Muscle of arm (tissue), 12 donors: Measurements from ENCODE around the gene C5orf63. TPM values are rescaled to one million over a fixed set of nuclear protein-coding genes. Genes with fewer than 3 reads are reported as not detected.
"Not testable (repeated sequence)": the region's sequence is repeated elsewhere in the genome, so short reads cannot be mapped to it uniquely, and the experiment has no call there.

Experiments used
- DNase-seq: peaks from one replicate; pipeline ENCODE4 v3.0.0-alpha.2; 2013
- polyA plus RNA-seq, 12 donors: library from polyadenylated mRNA; unstranded; fragments of 120-200 nt; gene quantifications; one replicate each; pipeline ENCODE4 v1.2.1, GENCODE V29; 2013; ENCODE audit not compliant: insufficient read length in 12 of 12

The C5orf63 gene
- polyA plus RNA-seq, 12 donors: 4.9 to 16.8 (median 8.3) TPM; not detected in 1

GRCh38 chr5:127077366-127077765 lies 4.1 kb upstream of the C5orf63 start:
- DNase-seq: no peak

DNA sequence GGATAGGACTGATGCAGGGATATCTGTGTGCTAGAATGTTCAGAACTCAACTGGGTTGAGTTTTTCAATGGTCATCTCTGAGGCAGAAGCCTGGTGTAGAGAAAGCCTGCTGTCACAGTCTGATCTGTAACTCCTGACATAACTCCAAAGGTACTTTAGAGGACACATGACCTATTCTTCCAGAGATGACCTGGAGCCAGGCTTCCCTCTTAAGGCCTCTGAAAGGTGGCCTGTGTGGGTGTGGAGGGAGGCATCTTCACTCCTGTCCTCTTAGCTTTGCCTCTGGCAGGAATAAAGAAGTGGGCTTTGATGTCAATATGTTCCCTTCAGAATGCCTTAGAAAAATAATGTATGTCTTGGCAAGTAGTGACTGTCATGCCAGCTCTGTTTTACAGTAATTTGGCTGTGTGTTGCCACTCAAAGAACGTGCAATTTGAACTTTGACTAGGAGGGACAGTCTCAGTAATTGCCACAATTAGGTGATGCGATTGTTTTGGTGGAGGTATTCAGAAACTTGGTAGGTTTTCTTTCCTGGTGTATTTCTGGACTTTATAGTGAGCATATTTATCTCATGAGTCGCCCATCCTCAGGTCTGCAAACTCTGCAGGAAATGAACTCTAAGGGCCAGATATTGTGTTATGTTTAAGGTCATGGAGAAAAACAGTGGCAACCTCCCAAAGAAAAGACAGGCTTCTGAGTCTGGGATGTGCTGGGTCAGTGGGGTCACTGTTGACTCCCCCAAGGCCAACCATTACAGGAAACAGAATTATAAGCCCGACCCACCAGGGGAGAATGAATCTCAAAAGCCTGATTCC lies 3.2 kb upstream of the C5orf63 start:
- no peak for DNase-seq

DNA sequence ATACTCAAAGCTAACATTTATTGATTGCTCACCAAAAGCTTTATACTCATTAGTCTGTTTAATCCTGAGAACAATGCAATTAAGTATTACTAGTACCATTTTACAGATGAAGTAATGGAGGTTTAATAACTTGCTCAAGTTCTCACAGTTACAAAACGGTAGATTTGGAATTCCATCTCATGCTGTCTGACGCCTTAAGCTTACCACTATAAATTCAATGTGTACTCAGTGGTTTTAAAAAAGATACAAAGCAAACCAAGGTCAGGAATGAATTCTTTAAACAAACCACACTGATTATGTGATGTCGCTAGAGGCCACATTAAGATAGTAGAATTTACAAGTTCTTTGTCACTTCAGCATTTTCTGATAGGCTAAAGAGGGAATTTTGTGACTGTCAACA lies 1.2 kb upstream of the C5orf63 start:
- no peak for DNase-seq

GRCh38 chr5:127070243-127070642 lies 3.1 kb downstream of the C5orf63 start:
- DNase-seq: no peak

DNA sequence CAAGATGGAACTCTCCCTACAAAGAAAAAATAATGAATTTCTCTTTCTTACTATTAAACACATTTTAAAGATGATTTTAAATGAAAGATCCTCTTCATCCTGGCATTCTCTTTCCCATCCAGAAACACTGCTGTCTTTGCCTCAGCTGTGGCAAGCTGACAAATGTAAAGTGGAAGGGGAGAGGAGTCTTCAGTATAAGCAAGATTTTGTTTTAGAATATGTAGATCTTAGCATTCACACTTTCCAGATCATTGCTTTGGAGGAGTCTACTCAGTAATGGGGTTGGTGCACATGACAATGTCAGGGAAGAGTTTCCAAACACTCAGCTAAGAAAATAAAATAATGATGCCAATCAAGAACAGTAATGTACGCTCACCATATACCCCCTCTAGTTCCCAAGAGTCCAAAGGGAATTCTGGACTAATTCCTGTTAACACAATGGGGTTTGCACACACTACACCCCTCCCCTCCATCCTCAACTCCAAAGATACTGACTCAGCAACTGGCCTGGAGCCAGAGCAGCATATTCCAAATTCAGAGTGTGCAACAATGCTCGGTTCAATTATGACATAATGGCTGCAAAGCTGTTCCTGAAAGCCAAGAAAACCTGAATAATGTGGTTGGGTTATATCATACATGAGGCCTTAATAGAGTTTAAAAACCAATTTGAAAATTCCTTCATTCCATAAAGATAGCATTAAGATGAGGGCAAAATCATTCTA lies 4.6 kb downstream of the C5orf63 start:
- DNase-seq: no peak

GRCh38 chr5:127066721-127067120 lies 6.6 kb downstream of the C5orf63 start:
- no peak for DNase-seq

DNA sequence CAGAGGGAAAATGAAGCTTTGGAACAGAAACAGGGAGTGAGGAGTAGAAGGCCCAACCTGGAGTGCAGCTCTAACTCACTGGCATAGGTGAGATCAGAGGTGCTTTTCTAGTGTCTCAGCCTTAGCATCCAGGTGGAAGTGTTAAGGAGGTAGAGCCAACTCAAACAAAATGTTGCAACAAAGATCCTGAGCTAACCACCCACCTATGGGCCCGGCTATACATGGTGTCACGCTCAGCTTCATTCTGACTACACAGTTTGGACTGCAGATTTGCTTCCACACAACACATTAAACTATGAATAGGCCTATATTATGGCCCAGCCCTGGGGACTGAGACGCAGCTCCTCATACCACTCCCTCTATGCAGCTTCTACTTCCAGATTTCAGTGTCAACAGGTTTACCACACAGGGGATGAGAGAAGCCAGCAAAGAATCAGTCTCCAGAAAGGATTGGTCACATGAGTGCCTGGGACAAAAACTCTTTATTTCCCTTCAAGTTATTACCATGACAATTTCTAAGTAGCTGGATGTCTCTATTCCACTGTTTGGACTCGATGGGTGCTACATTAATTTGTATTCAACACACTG lies 9.0 kb downstream of the C5orf63 start:
- no peak for DNase-seq

DNA sequence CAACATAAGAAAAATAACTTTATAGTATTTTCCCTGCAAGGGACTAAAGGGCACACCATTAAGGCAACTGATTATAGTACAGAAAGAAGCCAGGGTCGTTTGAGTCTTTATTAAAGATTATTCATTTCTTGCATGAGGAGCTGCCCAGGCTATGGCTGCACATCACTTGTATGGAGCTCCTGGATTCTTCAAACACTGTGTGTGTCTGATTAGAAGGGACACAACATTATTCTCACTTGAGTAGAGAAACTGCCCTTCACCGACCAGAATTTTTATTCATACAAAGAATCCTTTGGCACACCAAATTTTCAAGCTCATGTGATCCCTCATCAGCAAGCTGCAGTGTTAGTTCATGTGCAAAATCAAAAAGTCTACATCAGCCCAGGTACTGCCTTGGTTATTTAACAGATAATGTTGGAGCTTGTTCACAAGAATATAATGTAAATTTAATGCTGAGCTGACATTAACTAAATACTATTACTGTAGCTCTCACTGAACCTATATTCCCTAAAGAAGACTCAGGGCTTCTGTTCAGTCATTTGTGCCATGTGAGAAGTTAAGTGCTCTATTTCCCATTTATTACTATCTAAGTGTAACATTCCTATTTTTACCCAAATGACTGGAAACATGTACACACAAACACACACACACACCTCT lies 9.9 kb downstream of the C5orf63 start:
- no peak for DNase-seq

GRCh38 chr5:127061956-127062355 lies 11.3 kb downstream of the C5orf63 start:
- no peak for DNase-seq

- no peak for DNase-seq
These were observed 11.8 kb downstream of the C5orf63 start for GRCh38 chr5:127061537-127061936.

GRCh38 chr5:127060470-127060985 lies 12.8 kb downstream of the C5orf63 start:
- DNase-seq: no peak

- DNase-seq: no peak
These were observed 16.4 kb downstream of the C5orf63 start for GRCh38 chr5:127056896-127057295.

DNA sequence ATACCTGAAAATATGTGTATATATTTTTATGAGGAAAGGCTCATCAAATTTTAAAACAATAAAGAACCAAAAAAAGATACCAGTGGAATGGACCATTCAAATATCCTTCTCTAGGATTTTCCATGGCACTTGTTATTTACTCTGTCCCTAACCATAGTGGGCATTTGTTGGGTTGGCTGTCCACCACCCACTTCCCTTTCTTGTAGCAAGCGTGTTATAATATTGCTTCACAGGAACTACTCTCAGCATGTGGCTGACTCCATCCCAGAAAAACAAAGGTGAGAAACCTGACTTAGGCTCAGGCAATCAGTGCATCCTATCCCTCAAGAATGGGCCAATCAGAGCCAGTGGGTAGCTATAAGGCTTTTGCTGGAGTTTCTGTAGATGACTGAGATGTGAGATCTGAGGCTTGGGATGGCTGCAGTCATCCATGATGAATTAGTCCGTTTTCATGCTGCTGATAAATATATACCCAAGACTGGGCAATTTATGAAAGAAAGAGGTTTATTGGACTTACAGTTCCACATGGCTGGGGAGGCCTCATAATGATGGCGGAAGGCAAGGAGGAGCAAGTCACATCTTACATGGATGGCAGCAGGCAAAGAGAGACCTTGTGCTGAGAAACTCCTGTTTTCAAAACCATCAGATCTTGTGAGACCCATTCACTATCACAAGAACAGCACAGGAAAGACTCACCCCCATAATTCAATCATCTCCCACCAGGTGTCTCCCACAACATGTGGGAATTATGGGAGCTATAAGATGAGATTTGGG lies 17.2 kb downstream of the C5orf63 start:
- DNase-seq: no peak

DNA sequence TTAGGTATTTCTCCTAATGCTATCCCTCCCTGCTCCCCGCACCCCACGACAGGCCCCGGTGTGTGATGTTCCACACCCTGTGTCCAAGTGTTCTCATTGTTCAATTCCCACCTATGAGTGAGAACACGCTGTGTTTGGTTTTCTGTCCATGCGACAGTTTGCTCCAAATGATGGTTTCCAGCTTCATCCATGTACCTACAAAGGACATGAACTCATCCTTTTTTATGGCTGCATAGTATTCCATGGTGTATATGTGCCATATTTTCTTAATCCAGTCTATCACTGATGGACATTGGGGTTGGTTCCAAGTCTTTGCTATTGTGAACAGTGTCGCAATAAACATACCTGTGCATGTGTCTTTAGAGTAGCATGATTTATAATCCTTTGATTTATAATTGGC lies 19.8 kb downstream of the C5orf63 start:
- DNase-seq: not testable (repeated sequence)

DNA sequence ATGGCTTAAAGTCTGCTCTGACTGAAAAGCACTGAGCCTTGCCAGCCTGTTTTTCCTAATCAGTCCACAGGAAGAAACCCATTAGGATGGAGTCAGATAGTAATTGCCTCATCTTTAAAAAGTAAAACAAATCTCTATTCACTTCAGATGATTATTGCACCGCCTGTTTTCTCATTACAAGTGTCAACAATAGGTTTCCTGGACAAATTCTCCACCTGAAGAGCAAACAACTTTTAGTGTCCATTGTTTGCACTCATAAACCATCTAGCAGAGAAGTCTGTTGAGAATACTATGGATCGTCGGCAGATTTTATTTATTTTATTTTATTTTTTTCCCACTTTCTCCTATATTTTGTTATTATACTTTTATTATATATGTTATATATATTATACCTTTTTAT lies 20.3 kb downstream of the C5orf63 start:
- no peak for DNase-seq

DNA sequence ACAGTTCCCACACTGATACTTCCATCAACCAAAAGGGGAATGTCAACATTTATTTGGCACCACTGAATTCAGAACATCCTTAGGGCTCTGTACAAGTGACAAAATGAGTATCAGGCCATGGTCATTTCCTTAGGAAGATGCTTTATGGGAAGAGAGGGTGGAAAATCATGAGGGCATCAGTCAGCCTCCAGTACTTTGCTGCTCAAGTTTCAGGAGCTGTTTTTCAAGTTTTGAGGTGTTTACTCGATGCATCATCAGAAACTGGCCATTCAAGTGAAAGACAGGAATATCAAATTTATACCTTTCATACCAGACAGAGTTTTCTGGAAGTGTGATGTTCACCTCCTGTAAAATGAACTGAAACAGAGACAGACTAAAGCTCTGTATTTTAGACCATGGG lies 21.7 kb downstream of the C5orf63 start:
- no peak for DNase-seq

- no peak for DNase-seq
These were observed 26.8 kb downstream of the C5orf63 start for GRCh38 chr5:127046343-127047072.

DNA sequence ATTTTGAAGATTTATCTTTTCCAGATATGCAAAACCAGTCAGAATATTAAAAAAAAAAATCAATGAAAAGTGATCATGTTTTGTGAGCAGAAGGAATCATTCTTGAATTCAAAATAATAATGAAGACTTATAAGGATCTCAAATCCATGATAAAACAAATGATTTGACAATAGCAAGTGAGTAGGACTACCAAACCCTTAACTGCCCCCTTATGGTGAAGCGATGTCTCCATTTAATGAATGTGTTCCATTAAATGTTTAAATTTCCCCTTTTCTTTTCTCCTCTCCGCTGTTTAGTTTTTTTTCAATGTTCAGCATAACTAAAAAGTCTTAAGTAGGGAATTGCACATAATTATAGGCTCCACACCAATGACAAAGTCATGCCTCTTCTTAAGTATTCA lies 30.7 kb downstream of the C5orf63 start:
- no peak for DNase-seq

DNA sequence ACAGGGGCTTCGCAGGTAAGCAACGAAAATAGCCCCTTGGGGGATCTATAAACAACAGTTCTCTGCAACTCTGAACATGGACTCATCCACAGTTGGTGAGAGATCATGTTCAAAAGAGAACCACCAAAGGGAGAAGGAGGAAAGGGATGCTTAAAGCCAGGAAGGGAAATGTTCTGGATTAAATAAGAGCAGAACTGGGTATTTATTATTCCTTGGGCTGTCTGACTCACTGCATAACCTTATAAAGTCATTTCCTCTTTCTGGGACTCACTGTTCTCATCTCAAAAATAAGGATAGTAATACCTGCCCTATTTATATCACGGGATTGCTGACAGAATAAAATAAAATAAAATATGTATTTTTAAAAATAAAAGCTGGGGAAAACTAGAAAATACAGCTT lies 31.7 kb downstream of the C5orf63 start:
- DNase-seq: no peak

- DNase-seq: no peak
These were observed 32.3 kb downstream of the C5orf63 start for GRCh38 chr5:127040796-127041520.
